HEK293T (cell line): ENCODE data around the gene VPS16.

Experiments used
- CTCF ChIA-PET: fragments of 350-600 bp; formaldehyde crosslinking; extraction: SDS; loops from one replicate; lab custom pipeline; 2021; ENCODE audit warnings: antibody characterized with exemption, inconsistent platforms; lab: Yijun Ruan, JAX
- POLR2A ChIA-PET: fragments of 350-600 bp; formaldehyde crosslinking; extraction: SDS; loops from one replicate; lab custom pipeline; 2020; ENCODE audit warnings: antibody characterized with exemption, inconsistent platforms; lab: Yijun Ruan, JAX
- DNase-seq: peaks from one replicate; pipeline ENCODE4 v3.0.0; 2012; ENCODE audit warnings: mixed read lengths; ENCODE audit errors: extremely low spot score
- ARNT ChIP-seq: fragments of 450-650 bp; IDR thresholded peaks from 2 replicates; pipeline ENCODE4 v1.6.1; 2017; ENCODE audit warnings: mild to moderate bottlenecking
- BHLHE40 ChIP-seq: fragments of 450-650 bp; IDR thresholded peaks from 2 replicates; pipeline ENCODE4 v1.6.1; 2016; ENCODE audit warnings: mild to moderate bottlenecking, moderate library complexity, borderline replicate concordance
- CTBP1 ChIP-seq: fragments of 450-650 bp; IDR thresholded peaks from 2 replicates; pipeline ENCODE4 v1.6.1; 2016; ENCODE audit warnings: borderline replicate concordance
- ELF4 ChIP-seq: fragments of 450-650 bp; IDR thresholded peaks from 2 replicates; pipeline ENCODE4 v1.6.1; 2017; ENCODE audit warnings: antibody characterized with exemption
- FOXA1 ChIP-seq: fragments of 450-650 bp; IDR thresholded peaks from 2 replicates; pipeline ENCODE4 v1.6.1; 2016; ENCODE audit warnings: mild to moderate bottlenecking
- HDGF ChIP-seq: fragments of 450-650 bp; IDR thresholded peaks from 2 replicates; pipeline ENCODE4 v1.6.1; 2017; ENCODE audit warnings: antibody characterized with exemption, borderline replicate concordance
- L3MBTL2 ChIP-seq: fragments of 450-650 bp; conservative IDR thresholded peaks from 2 replicates; pipeline ENCODE4 v1.6.1; 2016; ENCODE audit warnings: mild to moderate bottlenecking
- SP1 ChIP-seq: fragments of 450-650 bp; IDR thresholded peaks from 2 replicates; pipeline ENCODE4 v1.6.1; 2017
- SUZ12 ChIP-seq: fragments of 450-650 bp; IDR thresholded peaks from 2 replicates; pipeline ENCODE4 v1.6.1; 2016; ENCODE audit warnings: mild to moderate bottlenecking
- TARDBP ChIP-seq: fragments of 450-650 bp; IDR thresholded peaks from 2 replicates; pipeline ENCODE4 v1.6.1; 2016
- ZNF384 ChIP-seq: fragments of 450-650 bp; IDR thresholded peaks from 2 replicates; pipeline ENCODE4 v1.6.1; 2016
- TF ChIP-seq, protein P1 (sequence below): fragments of 450-650 bp; IDR thresholded peaks from 2 replicates; pipeline ENCODE4 v1.6.1; 2016

Gene VPS16

DNA sequence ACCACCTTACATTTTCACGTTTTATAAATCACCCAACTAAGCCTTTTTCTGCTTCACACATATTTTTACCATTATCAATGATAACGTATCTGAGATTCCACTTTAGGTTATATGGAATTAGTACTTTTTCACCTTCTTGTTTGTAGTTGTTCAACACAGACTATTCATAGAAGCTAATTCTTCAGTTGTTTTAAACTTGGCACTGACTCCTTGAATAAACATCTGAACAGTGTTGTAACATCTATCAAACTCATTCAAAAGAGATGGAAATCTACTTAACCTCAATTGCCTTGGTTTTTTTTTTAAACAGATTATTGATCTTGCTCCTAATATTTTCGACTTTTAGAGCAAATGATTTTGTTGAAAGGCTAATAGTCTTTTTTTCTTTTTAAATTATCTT, 67.0 kb downstream of the VPS16 start:
- CTCF ChIA-PET = interaction anchor here (0.5 kb wide), 1 partner anchor 90 kb away, joined by 3 read pairs; no protein-coding TSS in a partner anchor
- POLR2A ChIA-PET = no interaction called here
- no peak for DNase-seq
- TF ChIP-seq ARNT (no peak), FOXA1 (no peak)

DNA sequence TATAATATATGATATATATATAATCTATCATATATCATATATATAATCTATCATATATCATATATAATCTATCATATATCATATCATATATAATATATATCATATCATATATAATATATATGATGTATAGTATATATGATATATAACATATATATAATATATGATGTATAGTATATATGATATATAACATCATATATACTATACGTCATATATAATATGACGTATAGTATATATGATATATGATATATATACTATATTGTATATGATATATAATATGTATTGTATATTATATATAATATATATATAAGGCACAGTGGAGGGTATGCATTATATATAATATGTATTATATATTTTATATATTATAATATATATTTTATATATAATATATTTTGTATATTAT, 69.4 kb downstream of the VPS16 start:
- CTCF ChIA-PET = no interaction called here
- POLR2A ChIA-PET = no interaction called here
- no peak for DNase-seq
- TF ChIP-seq SP1 = no peak

DNA sequence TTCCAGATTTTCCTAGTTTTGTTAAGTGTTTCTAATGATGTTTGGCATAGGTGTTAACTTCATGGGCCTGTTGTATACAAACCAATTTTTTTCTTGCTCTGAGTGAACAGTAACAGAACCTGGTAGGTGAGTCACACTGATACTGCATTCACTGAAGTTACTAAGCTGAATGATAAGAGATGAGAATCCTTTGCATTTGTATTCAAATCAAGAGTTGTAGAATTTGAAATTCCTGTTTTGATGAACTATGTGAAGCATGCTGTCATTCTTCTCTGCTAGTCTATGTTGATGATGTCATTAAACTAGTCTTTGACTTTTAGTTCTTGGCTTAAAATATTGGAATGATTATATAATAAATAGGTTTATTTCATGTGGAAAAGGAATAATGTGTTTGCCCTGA, 70.7 kb downstream of the VPS16 start:
- no peak for DNase-seq
- TF ChIP-seq BHLHE40 (no peak), FOXA1 (no peak), ARNT (no peak)
- ChIA-PET CTCF (no interaction called here), POLR2A (no interaction called here)

DNA sequence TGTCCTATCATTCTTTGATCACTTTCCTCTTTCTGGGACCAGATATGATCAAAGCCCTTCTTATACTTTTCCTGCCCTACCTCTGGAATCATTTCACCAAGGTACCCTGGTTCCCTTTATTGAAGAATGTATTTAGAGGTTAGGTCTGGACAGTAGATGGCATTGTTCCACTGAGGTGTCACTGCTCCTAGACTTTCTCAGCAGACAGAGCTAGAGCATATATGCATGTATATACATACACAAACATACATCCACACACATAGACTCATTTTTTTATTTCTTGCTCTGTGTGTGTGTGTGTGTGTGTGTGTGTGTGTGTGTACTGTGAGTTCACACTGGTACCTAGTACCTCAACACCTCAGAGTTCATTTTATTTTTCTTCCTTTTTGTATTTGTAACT, 73.6 kb downstream of the VPS16 start:
- POLR2A ChIA-PET = no interaction called here
- CTCF ChIA-PET = interaction anchor here (0.7 to 1.0 kb wide), 2 partner anchors 84 to 87 kb away, joined by 3 read pairs; no protein-coding TSS in a partner anchor
- TF ChIP-seq ARNT (no peak), TARDBP (no peak), CTBP1 (no peak), L3MBTL2 (no peak), ELF4 (no peak), SUZ12 (no peak), BHLHE40 (no peak), ZNF384 (no peak), HDGF (no peak)
- TF ChIP-seq, protein P1, sequence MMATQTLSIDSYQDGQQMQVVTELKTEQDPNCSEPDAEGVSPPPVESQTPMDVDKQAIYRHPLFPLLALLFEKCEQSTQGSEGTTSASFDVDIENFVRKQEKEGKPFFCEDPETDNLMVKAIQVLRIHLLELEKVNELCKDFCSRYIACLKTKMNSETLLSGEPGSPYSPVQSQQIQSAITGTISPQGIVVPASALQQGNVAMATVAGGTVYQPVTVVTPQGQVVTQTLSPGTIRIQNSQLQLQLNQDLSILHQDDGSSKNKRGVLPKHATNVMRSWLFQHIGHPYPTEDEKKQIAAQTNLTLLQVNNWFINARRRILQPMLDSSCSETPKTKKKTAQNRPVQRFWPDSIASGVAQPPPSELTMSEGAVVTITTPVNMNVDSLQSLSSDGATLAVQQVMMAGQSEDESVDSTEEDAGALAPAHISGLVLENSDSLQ = no peak
- no peak for DNase-seq
